Ascending aorta (tissue), 2 donors: Measurements from ENCODE around the gene TTBK2. TPM values are rescaled to one million over a fixed set of nuclear protein-coding genes. Genes with fewer than 3 reads are reported as not detected.

Source experiments
- DNase-seq, 2 donors: peaks; one replicate each; pipeline ENCODE4 v3.0.0-alpha.2; 2019; ENCODE audit warnings: low spot score in 2 of 2
- H3K27ac ChIP-seq, 2 donors: fragments of 200-600 bp; sonication (generic); one replicate each; pipeline ENCODE4 v1.5.1; 2016 to 2017; ENCODE audit warnings: mild to moderate bottlenecking in 1 of 2
- H3K27me3 ChIP-seq: fragments of 200-600 bp; sonication (generic); one replicate; pipeline ENCODE4 v1.5.1; 2017
- H3K36me3 ChIP-seq, 2 donors: fragments of 200-600 bp; sonication (generic); one replicate each; pipeline ENCODE4 v1.5.1; 2016
- H3K4me1 ChIP-seq, 2 donors: fragments of 200-600 bp; sonication (generic); one replicate each; pipeline ENCODE4 v1.5.1; 2016 to 2017; ENCODE audit warnings: mild to moderate bottlenecking in 1 of 2
- H3K4me3 ChIP-seq, 2 donors: fragments of 200-600 bp; sonication (generic); one replicate each; pipeline ENCODE4 v1.5.1; 2016 to 2017; ENCODE audit warnings: mild to moderate bottlenecking in 1 of 2
- H3K9me3 ChIP-seq, 2 donors: fragments of 200-600 bp; sonication (generic); one replicate each; pipeline ENCODE4 v1.5.1; 2016
- intact Hi-C: fragments of 100-400 bp; cut with DNase I; formaldehyde crosslinking; loops from one replicate; pipeline ENCODE4 v1.15.1; 2023
- total RNA-seq: library from RNA; depleted of rRNA; stranded (reverse); fragments of >200 nt; gene quantifications from one replicate; pipeline ENCODE4 v1.1.0, GENCODE V29; 2016
- TF ChIP-seq, protein P1 (sequence below), 3 experiments: fragments of 200-600 bp in 2 of 3; fragments of 450-650 bp in 1 of 3; sonication (generic) in 2 of 3; IDR thresholded peaks; one replicate each; pipeline ENCODE4 v1.5.1; 2016 to 2019; ENCODE audit warnings: antibody characterized with exemption in 3 of 3, mild to moderate bottlenecking in 1 of 3, moderate library complexity in 1 of 3

TTBK2 gene
- total RNA-seq, 1 donor from 2014 or later: 25.3 TPM

DNA sequence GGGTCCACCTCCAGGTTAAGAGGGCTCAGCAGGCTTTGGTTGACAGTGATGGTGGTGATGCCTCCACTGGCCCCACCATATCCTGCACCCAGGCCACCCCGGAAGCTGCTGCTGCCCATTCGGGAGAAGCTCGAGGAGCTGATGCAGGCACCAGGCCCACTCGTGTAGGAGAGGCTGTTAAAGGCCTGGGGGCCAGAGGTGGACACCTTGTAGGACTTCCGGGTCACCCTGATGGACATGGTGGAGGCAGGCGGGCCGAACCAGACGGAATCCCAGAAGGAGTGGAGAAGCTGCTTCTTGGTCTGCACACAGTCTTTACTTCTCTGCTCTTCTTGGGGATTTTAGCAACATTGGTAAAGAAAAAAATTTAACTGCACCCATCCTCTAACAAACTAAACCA is 118.4 kb downstream of the TTBK2 start:
- TF ChIP-seq, protein P1, sequence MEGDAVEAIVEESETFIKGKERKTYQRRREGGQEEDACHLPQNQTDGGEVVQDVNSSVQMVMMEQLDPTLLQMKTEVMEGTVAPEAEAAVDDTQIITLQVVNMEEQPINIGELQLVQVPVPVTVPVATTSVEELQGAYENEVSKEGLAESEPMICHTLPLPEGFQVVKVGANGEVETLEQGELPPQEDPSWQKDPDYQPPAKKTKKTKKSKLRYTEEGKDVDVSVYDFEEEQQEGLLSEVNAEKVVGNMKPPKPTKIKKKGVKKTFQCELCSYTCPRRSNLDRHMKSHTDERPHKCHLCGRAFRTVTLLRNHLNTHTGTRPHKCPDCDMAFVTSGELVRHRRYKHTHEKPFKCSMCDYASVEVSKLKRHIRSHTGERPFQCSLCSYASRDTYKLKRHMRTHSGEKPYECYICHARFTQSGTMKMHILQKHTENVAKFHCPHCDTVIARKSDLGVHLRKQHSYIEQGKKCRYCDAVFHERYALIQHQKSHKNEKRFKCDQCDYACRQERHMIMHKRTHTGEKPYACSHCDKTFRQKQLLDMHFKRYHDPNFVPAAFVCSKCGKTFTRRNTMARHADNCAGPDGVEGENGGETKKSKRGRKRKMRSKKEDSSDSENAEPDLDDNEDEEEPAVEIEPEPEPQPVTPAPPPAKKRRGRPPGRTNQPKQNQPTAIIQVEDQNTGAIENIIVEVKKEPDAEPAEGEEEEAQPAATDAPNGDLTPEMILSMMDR (IDR thresholded peaks at IDR 0.05): no peak
- no peak for DNase-seq
- no peaks in the 10 kb centered on the region for H3K4me1 ChIP-seq
- intact Hi-C loops: loop anchor here (5.0 kb wide), 2 partner anchors 95 to 125 kb away; no protein-coding TSS in a partner anchor
- no peak overlapping the region for H3K4me3 ChIP-seq
- no peaks in the 10 kb centered on the region for H3K27me3 ChIP-seq
- H3K27ac ChIP-seq: no peak overlapping the region
- peaks cover 10 to 19% of the 10 kb centered on the region in 2 donors for H3K36me3 ChIP-seq
- H3K9me3 ChIP-seq: no peaks in the 10 kb centered on the region

DNA sequence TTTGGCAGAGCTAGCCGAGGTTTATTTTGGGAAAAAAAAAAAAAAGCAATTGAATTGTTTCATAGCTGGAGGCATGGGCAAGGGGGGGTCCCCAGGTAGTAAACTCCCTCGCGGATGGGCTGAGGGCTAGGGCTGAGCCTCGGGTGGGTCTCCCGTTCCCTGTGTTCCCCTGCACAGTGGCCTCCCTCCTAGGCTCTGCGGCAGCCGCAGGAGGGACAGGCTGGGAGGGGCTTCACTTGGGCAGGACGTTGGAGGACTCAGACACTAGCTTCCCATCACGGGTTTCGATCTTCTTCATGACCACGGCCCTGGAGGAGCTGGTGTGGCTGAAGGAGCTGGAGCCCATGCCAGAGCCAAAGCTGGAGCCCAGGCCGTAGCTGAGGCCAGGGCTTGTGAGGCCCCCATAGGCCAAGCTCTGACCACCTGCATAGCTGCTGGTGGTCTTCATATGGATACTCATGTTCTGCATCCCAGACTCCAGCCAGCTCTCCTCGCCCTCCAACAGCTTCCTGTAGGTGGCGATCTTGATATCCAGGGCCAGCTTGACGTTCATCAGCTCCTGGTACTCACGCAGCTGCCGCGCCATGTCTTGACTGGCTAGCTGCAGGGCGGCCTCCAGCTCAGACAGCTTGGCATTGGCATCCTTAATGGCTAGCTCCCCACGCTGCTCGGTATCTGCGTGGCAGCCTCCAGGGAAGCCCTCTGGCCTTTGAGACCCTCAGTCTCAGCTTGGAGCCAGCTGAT is 119.7 kb downstream of the TTBK2 start:
- Histone ChIP-seq H3K27ac (no peak overlapping the region), H3K4me1 (no peaks in the 10 kb centered on the region), H3K9me3 (no peaks in the 10 kb centered on the region), H3K27me3 (no peaks in the 10 kb centered on the region), H3K4me3 (no peak overlapping the region), H3K36me3 (peaks cover 10 to 19% of the 10 kb centered on the region in 2 donors)
- DNase-seq: no peak
- intact Hi-C loops: loop anchor here (5.0 kb wide), 2 partner anchors 94 to 126 kb away; no protein-coding TSS in a partner anchor
- TF ChIP-seq, protein P1 (IDR thresholded peaks at IDR 0.05): peak in 1 of 3 experiments; percentile 21

DNA sequence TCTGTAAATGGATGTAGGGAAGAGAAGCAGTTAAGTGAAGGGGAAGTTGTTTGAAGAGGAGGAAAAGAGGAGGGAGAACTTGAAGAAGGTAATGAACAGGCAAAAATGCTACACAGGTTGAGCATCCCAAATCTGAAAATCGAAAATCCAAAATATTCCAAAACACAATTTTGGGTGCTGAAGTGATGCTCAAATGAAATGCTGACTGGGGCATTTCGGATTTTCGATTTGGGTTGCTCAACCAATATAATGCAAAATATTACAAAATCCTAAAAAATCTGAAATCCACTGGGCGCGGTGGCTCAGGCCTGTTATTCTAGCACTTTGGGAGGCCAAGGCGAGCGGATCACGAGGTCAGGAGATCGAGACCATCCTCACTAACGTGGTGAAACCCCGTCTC is 121.8 kb downstream of the TTBK2 start:
- DNase-seq: no peak
- Histone ChIP-seq H3K36me3 (peaks cover 10 to 20% of the 10 kb centered on the region in 2 donors), H3K27ac (no peak overlapping the region), H3K4me1 (no peaks in the 10 kb centered on the region), H3K4me3 (no peak overlapping the region), H3K27me3 (no peaks in the 10 kb centered on the region), H3K9me3 (no peaks in the 10 kb centered on the region)
- TF ChIP-seq, protein P1 (IDR thresholded peaks at IDR 0.05): no peak
- intact Hi-C loops: no loop called here

DNA sequence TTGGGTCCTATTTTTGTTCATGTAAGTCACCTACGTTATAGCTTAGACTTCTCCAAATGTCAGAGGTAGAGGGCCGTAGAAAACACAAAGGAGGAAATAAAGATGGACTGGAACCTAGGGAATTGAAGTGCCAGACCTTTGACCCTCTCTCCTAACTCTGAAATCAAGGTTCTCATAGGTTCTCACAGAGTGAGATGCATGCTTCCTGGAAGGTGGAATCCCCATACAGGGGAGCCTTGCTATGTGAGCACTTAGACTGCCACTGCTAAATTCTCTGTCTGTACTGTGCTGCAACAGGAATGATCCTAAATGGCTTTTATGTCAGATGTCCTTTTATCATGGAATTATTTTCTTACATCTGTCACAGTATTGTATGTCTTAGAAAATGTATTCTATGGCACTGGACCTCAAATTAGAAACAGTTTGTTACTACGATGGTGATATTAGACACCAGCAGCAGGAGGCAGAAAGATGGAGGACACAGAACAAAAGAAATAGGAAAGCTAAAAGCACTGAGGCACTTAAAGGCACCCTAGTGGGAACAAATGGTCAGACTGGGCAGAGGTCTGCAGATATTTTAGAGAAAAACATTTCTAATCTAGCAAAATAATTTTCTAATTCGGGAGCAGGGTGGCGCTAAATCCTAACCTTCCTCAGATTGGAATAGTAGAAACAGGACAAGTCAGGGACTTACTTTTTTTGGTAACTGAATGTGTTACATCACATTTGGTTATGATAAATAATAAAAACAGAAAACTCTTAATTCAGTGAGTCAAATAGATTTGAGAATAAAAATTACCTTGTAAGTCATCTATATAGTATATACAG is 123.4 kb downstream of the TTBK2 start:
- H3K27me3 ChIP-seq: no peaks in the 10 kb centered on the region
- H3K4me1 ChIP-seq: no peaks in the 10 kb centered on the region
- H3K27ac ChIP-seq: no peak overlapping the region
- H3K36me3 ChIP-seq: peaks cover 9 to 22% of the 10 kb centered on the region in 2 donors
- TF ChIP-seq, protein P1 (IDR thresholded peaks at IDR 0.05): peak in 1 of 3 experiments; percentile 31
- DNase-seq: no peak
- intact Hi-C loops: no loop called here
- no peak overlapping the region for H3K4me3 ChIP-seq
- no peaks in the 10 kb centered on the region for H3K9me3 ChIP-seq

DNA sequence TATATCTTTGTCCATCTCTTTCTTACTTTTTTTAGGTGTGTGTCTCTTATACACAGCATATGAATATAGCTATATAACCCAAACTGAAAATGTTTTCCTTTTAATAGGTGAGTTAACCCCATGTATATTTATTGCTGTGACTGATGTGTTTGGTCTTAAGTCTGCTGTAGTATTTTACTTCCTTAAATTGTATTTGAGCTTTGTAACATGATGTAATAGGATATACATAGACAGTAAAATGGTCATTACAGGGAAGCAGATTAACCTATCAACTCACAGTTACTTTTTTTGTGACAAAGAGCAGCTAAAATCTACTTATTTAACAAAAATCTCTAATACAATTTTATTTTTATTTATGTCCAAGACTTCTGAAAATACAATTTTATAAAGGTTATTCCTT is 131.9 kb downstream of the TTBK2 start:
- intact Hi-C loops: no loop called here
- no peak overlapping the region for H3K27ac ChIP-seq
- no peaks in the 10 kb centered on the region for H3K9me3 ChIP-seq
- no peaks in the 10 kb centered on the region for H3K4me1 ChIP-seq
- peaks cover 3 to 14% of the 10 kb centered on the region in 2 donors for H3K36me3 ChIP-seq
- no peaks in the 10 kb centered on the region for H3K27me3 ChIP-seq
- TF ChIP-seq, protein P1 (IDR thresholded peaks at IDR 0.05): no peak
- no peak overlapping the region for H3K4me3 ChIP-seq
- DNase-seq: no peak
